ENCODE results near the gene PTPN18. TPM values are rescaled to one million over a fixed set of nuclear protein-coding genes. Genes with fewer than 3 reads are reported as not detected.
"Not testable (repeated sequence)": the region's sequence is repeated elsewhere in the genome, so short reads cannot be mapped to it uniquely, and the experiment has no call there.

Gene PTPN18
- total RNA-seq, 2 donors from 2014 or later: 97.9 to 101 TPM

DNA sequence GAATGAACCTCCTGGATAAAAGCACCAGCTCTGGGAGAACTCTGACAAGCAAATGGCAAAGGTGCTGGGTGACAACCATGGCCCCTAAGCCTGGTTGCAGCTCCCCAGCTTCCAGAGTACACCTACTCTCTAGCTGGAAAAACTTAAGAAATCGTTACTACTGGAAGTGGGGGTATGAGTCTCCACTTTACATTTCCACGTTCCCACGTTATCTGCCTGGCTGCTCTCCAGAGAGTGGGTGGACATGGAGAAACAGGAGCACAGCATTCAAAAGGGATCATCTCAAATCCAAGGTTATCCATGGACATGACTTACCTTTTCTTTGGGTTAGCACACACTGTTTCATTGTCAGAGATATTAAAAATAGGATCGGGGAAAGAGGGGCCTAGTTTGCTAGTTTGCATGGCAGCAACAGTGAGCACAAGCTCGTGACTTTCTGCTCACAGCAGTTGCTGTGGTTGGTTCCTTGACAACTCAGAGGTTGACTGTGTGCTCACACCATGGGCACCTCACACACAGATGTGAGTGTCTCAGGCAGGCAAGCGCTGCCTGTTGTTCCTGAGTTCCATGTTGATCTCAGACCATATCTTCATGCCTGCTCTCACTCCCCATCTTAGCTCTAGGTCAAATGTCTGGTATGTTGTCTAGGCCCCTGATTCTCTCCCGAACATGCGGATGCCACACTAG lies 32.5 kb downstream of the PTPN18 start:
- Mint-ChIP-seq H3K27ac (peak overlapping the region; percentile 8 to 11), H3K27me3 (no peaks in the 10 kb centered on the region), H3K36me3 (no peaks in the 10 kb centered on the region), H3K4me1 (ENCODE audit: low read depth in 2 of 2) (peaks cover 12 to 17% of the 10 kb centered on the region in 2 donors), H3K4me3 (no peak overlapping the region), H3K9me3 (no peaks in the 10 kb centered on the region)
- ATAC-seq (no peak), DNase-seq (ENCODE audit: low spot score) (no peak)

DNA sequence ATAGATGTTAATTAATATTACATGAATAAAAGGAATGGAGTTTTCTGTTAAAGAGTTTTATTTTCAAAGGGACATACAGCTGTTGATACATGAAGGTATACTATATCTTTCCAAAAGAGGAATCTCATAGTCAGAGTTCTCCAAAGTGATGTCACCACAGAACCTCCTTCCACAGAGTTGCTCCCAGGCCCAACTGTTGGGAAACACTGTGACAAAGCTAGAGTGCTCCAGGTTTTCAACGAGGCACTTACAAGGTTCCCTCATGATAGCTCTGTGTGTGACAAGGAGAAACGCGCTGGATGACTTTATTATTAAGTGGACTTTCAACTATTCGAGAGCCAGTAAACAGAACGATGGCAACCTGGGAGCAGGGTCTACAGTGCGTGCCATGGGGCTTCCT lies 33.5 kb downstream of the PTPN18 start:
- Mint-ChIP-seq H3K4me3 (no peak overlapping the region), H3K9me3 (no peaks in the 10 kb centered on the region), H3K27me3 (no peaks in the 10 kb centered on the region), H3K36me3 (no peaks in the 10 kb centered on the region), H3K27ac (peak overlapping the region; percentile 8 to 11), H3K4me1 (ENCODE audit: low read depth in 2 of 2) (peaks cover 12 to 17% of the 10 kb centered on the region in 2 donors)
- no peak for ATAC-seq
- DNase-seq (ENCODE audit: low spot score): no peak

DNA sequence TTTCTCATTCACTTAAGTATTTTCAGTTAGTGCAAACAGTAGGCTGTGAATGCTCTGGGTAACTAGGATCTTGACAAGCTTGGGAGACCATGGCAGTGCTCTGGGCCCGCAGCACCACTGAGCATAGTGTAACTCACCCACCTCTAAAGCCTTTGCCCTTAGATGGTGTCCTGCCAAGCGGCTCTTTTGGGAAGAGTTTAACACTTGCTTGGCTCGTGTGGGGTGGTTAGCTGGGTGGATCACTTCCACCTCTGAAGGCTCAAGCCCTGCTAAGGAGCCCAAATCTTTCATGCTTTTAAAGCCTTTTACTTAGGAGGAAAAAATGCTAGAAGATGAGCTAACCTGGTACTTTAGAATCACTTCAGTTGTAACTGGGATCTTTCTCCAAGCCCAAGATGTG lies 33.9 kb downstream of the PTPN18 start:
- H3K36me3 Mint-ChIP-seq: no peaks in the 10 kb centered on the region
- no peaks in the 10 kb centered on the region for H3K9me3 Mint-ChIP-seq
- no peak overlapping the region for H3K27ac Mint-ChIP-seq
- H3K4me1 Mint-ChIP-seq (ENCODE audit: low read depth in 2 of 2): peaks cover 12 to 17% of the 10 kb centered on the region in 2 donors
- H3K27me3 Mint-ChIP-seq: no peaks in the 10 kb centered on the region
- no peak overlapping the region for H3K4me3 Mint-ChIP-seq
- no peak for ATAC-seq
- no peak for DNase-seq (ENCODE audit: low spot score)

DNA sequence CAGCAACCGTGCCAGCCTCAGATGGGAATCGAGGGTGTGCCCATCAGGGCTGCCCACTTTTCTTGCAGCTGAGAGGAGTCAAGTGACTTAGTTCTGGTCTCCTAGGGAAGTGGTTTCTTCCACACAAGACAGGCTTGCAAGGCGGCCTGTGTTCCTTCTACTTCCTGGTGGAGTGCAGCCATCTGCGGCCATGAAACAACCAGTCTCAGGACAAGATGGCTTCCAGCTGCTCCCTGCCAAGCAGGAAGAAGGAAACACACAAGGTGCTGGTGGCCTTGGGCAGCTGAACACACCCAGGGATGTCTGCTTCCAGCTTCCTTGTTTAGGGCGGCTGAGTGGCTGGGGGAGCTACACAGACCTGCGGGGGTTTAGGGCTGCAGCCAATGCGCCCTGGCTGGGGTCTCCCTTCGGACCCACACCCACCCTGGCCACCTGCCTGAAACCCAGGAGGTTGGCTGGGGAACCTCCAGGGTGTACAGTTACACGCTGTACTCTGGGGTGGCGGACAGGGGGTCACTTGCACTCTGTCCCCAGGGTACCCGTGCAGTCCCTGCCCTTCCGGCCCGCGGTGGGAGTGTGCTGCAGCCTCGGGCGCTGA lies 34.7 kb downstream of the PTPN18 start:
- H3K4me1 Mint-ChIP-seq (ENCODE audit: low read depth in 2 of 2): peaks cover 12 to 13% of the 10 kb centered on the region in 2 donors
- DNase-seq (ENCODE audit: low spot score) (no peak), ATAC-seq (peak; percentile 22 to 25)
- no peaks in the 10 kb centered on the region for H3K9me3 Mint-ChIP-seq
- H3K27ac Mint-ChIP-seq: peak overlapping the region; percentile 62 to 94
- H3K36me3 Mint-ChIP-seq: no peaks in the 10 kb centered on the region
- H3K4me3 Mint-ChIP-seq: peak overlapping the region; percentile 81
- H3K27me3 Mint-ChIP-seq: no peaks in the 10 kb centered on the region

DNA sequence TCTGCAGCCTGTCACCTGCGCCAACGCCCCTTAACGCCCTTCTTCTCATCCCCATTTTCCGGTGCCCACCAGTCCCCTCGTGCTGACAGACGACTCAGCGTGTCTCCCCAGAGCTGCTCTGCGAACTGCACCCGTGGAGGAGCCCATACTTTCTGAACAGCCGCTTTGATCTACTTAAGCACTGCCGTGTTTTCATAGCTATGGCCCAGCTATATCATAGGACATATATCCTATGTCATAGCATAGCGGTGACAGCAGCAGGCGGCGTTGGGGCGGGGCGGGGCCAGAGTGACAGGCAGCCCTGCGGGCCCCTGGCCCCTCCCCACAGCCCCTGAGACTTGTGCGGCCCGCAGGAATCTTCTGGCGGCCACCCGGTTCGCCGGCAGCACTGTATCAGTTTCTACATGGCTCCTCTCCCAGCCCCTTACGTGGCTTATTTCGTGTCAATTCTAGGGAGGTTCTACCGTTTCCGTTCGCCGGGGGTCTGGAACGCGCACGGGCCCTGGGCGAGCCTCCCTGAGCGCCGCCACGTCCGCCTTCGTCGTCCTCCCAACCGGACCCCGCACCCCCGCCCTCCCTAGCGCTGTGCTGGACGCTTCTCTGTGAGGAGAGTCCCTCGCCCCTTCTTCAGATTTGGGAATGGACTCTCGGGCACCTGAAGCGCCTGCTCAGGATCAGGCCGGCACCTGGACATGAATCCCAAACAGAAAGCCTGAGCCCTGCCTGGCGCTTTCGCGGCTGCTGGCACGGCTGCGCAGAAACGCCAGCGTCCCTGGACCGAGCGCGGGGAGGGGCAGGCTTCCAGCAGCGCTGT lies 35.4 kb downstream of the PTPN18 start:
- peak; percentile 96 for ATAC-seq
- Mint-ChIP-seq H3K27me3 (no peaks in the 10 kb centered on the region), H3K36me3 (no peaks in the 10 kb centered on the region), H3K9me3 (no peaks in the 10 kb centered on the region), H3K4me3 (peak overlapping the region; percentile 81), H3K4me1 (ENCODE audit: low read depth in 2 of 2) (peaks cover 12% of the 10 kb centered on the region in 2 donors), H3K27ac (peak overlapping the region; percentile 62 to 94)
- peak; percentile 85 for DNase-seq (ENCODE audit: low spot score)

DNA sequence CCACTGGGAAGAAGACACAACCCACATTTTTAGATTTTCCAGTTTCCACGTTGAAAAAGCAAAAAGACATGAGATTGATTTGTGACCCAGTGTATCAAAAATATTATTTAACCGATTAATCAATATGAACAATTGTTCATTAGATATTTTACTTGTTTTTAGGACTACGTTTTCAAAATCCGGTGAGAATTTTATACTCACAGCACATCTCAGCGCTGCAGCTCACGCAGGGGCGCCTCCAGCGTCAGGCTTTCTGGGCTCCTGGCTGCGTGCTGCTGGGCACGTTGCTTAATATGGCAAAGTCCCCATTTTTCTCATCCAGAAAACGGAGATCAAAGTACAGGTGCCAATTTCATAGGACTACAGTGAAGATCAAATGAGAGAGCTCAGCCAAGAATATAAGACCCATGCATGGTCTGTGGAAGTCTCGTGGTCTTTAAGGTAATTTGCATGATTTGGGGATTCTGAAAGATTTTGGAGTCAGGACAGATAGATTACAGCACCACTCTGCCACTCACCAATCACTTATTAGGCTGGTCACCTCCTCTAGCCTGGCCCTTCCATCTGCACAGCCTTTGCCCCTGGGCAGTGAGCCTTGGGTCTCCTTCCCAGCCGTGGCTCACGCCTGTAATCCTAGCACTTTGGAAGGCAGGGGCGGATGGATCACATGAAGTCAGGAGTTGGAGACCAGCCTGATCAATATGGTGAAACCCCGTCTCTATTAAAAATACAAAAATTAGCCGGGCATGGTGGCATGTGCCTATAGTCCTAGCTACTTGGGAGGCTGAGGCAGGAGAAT lies 36.2 kb downstream of the PTPN18 start:
- ATAC-seq (no peak), DNase-seq (ENCODE audit: low spot score) (no peak)
- Mint-ChIP-seq H3K27ac (peak overlapping the region; percentile 62 to 94), H3K9me3 (no peaks in the 10 kb centered on the region), H3K27me3 (no peaks in the 10 kb centered on the region), H3K36me3 (no peaks in the 10 kb centered on the region), H3K4me3 (peak overlapping the region; percentile 81), H3K4me1 (ENCODE audit: low read depth in 2 of 2) (peaks cover 10 to 12% of the 10 kb centered on the region in 2 donors)

DNA sequence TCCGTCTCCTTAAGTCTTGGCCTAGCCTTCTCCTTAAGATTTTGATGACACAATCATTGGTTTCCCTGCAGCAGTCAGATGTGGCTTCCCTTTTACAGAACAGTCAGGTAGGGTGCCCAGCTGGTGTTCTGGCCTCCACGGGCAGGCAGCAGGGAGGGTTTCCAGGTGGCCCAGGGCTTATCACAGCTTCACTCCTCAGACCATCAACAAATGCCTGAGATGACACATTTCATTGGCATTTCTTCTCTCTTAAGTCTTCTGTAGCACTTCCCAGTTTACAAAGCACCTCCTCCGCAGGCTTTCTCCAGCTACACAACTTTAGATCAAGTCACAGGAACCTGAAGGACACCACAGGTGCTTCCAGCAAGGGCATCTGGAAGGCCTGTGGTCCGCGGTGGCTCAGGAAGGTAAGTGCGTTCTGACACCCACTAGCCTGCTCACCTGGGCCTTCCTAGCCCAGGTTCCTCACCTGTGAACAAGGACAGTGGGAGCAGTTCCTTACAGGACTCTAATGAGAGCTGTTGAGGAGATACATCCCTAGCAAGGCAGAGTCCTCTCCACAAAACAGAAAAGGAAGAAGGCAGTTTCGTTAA lies 37.6 kb downstream of the PTPN18 start:
- H3K4me1 Mint-ChIP-seq (ENCODE audit: low read depth in 2 of 2): peaks cover 10 to 12% of the 10 kb centered on the region in 2 donors
- H3K4me3 Mint-ChIP-seq: no peak overlapping the region
- DNase-seq (ENCODE audit: low spot score): no peak
- H3K27ac Mint-ChIP-seq: no peak overlapping the region
- no peaks in the 10 kb centered on the region for H3K9me3 Mint-ChIP-seq
- no peaks in the 10 kb centered on the region for H3K36me3 Mint-ChIP-seq
- H3K27me3 Mint-ChIP-seq: no peaks in the 10 kb centered on the region
- no peak for ATAC-seq

DNA sequence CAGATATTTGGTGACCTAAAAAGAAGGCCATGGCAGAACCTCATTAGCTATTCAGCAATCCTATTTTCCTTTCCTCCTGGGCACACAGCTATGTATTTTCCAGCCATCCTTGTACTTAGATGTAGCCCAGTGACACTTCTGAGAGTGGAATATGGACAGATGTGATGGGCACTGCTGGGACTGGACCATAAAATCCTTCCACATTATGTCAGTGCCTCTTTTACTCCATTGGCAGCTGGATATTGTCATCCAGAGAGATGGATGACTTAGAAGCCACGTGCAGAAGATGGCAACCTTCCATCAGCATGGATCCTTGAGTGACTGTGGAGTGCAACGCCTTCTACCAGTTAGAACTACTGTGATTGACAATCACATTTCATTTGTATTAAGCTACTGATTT lies 50.4 kb downstream of the PTPN18 start:
- H3K4me3 Mint-ChIP-seq: not testable (repeated sequence)

DNA sequence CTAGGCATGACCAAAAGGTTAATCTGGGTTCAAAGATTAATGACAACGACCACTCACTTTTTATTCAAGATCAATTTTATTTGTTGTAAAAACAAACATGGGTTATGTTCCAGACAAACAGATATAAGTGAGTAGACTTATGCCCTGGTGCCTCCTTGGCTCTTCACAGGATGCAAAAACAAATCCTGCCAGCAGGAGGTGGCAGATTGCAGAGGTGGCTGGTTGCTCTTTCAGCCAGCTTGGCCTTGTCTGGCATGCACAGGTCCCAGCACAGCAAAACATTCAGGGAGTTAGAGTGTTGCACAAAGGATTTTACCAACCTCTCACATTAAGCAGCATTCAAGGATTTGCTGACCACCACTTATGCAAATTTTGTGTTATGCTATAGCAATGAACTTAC lies 60.8 kb downstream of the PTPN18 start:
- H3K4me3 Mint-ChIP-seq; ATAC-seq; H3K36me3 Mint-ChIP-seq; DNase-seq (ENCODE audit: low spot score); H3K27ac Mint-ChIP-seq; H3K9me3 Mint-ChIP-seq; H3K27me3 Mint-ChIP-seq; H3K4me1 Mint-ChIP-seq (ENCODE audit: low read depth in 2 of 2): not testable (repeated sequence)

More for the DNA sequence above, 50.4 kb downstream of the PTPN18 start:
- not testable (repeated sequence) for H3K27me3 Mint-ChIP-seq; H3K9me3 Mint-ChIP-seq; DNase-seq (ENCODE audit: low spot score); H3K4me1 Mint-ChIP-seq (ENCODE audit: low read depth in 2 of 2); H3K27ac Mint-ChIP-seq; H3K36me3 Mint-ChIP-seq; ATAC-seq

DNA sequence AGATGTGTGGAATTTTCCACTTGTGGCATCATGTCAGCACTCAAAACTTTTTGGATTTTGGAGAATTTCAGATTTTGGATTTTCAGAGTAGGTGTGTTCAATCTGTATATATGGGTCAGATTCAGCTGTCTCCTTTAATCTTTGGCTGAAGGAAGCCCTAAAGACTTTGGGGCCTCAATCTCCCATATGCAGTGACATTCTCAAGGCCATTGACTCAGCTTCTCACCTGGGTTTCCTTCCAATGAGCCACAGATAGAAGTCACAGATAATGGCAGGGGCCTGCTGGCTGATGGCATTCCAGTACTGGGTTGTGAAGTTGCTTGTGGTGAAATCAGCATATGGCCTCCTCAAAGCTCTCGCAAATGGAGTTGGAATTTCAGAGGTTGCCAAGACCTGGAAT lies 63.0 kb downstream of the PTPN18 start:
- not testable (repeated sequence) for H3K36me3 Mint-ChIP-seq; H3K27me3 Mint-ChIP-seq; H3K4me3 Mint-ChIP-seq; DNase-seq (ENCODE audit: low spot score); H3K4me1 Mint-ChIP-seq (ENCODE audit: low read depth in 2 of 2); H3K27ac Mint-ChIP-seq; H3K9me3 Mint-ChIP-seq; ATAC-seq

Other genes starting within 250 kb of the PTPN18 start
- gene POTEF, start 226.8 kb upstream of the PTPN18 start, total RNA-seq: not detected
- gene CCDC74B, start 210.9 kb upstream of the PTPN18 start, total RNA-seq: 1 to 10 TPM in 1 of 2 donors, under 1 TPM in 1; 0.83 to 1.7 TPM
- 100 to 1,000 TPM in 1 of 2 donors, 10 to 100 TPM in 1; 84.8 to 122 TPM for gene SMPD4, start 174.5 kb upstream of the PTPN18 start, total RNA-seq
- 100 to 1,000 TPM; 179 to 231 TPM for gene MZT2B, start 173.8 kb upstream of the PTPN18 start, total RNA-seq
- gene TUBA3E, start 157.6 kb upstream of the PTPN18 start, total RNA-seq: not detected
- gene IMP4, start 13.2 kb upstream of the PTPN18 start, total RNA-seq: 100 to 1,000 TPM in 1 of 2 donors, 10 to 100 TPM in 1; 94.1 to 198 TPM
- gene POTEI, start 153.3 kb downstream of the PTPN18 start, total RNA-seq: not detected
- gene CFC1B, start 165.2 kb downstream of the PTPN18 start, total RNA-seq: not detected
- not detected for gene CFC1, start 243.5 kb downstream of the PTPN18 start, total RNA-seq